GM12878 (cell line): ENCODE data around the gene HAUS1. TPM values are rescaled to one million over a fixed set of nuclear protein-coding genes. Genes with fewer than 3 reads are reported as not detected.

ENCODE experiments used
- ATAC-seq: fragments of 200-7000 bp; cut with Tn5 transposase; 3 replicates; pipeline ENCODE4 v1.9.1; 2020; ENCODE audit warnings: mild to moderate bottlenecking, moderate library complexity
- BruUV-seq: library from RNA; stranded (reverse); fragments of 400-500 nt; replicated peaks from 2 replicates; lab custom pipeline; 2021; lab: Mats Ljungman, UMichigan
- CTCF ChIA-PET: fragments of 300-600 bp; sonication (Branson Sonifier 250); formaldehyde crosslinking; extraction: SDS; loops from one replicate; lab custom pipeline; 2021; ENCODE audit warnings: inconsistent platforms; lab: Yijun Ruan, JAX
- POLR2A ChIA-PET: fragments of 350-600 bp; formaldehyde crosslinking; extraction: SDS; loops from one replicate; lab custom pipeline; 2021; ENCODE audit warnings: inconsistent platforms; lab: Charles Lee
- RAD21 ChIA-PET: fragments of 300-600 bp; sonication (Branson Sonifier 250); formaldehyde crosslinking; loops from one replicate; lab custom pipeline; 2023; ENCODE audit warnings: antibody characterized with exemption; ENCODE audit not compliant: unreplicated experiment; lab: Charles Lee
- SMC1A ChIA-PET: fragments of 300-600 bp; sonication (Branson Sonifier 250); formaldehyde crosslinking; loops from one replicate; lab custom pipeline; 2023; ENCODE audit not compliant: unreplicated experiment, uncharacterized antibody; lab: Charles Lee
- DNase-seq: peaks from one replicate; pipeline ENCODE4 v3.0.0-alpha.2; 2011; ENCODE audit warnings: low read depth, low spot score
- FAIRE-seq: peaks from 3 replicates; lab custom pipeline; 2011; peaks lifted over from hg19 to GRCh38; lab: Jason Lieb, UNC
- H2AFZ ChIP-seq: 2 replicates; pipeline ENCODE4 v1.6.0; 2011; ENCODE audit warnings: low read depth, low read length, control low read depth; ENCODE audit not compliant: control insufficient read depth
- H3K27ac ChIP-seq: 2 replicates; pipeline ENCODE4 v1.5.1; 2011; ENCODE audit warnings: control low read depth; ENCODE audit not compliant: control insufficient read depth, insufficient read depth
- H3K27me3 ChIP-seq, 2 experiments: replicated peaks in 1 of 2; 2 replicates each; pipeline versions ENCODE4 v1.6.0 to v1.6.1; 2011; ENCODE audit warnings: low read length in 1 of 2; ENCODE audit not compliant: control insufficient read depth in 2 of 2, insufficient read depth in 2 of 2
- H3K36me3 ChIP-seq, 2 experiments: 2 replicates each; pipeline ENCODE4 v1.5.1; 2011; ENCODE audit warnings: low read length in 1 of 2; ENCODE audit not compliant: control insufficient read depth in 2 of 2, insufficient read depth in 2 of 2
- H3K4me1 ChIP-seq: 2 replicates; pipeline ENCODE4 v1.6.1; 2011; ENCODE audit warnings: mild to moderate bottlenecking, low read length, moderate library complexity, mixed read lengths; ENCODE audit not compliant: control insufficient read depth, insufficient read depth
- H3K4me2 ChIP-seq: 2 replicates; pipeline ENCODE4 v1.6.0; 2011; ENCODE audit warnings: control low read depth; ENCODE audit not compliant: control insufficient read depth, insufficient read depth
- H3K4me3 ChIP-seq: fragments of 200-600 bp; sonication (generic); 2 replicates; pipeline ENCODE4 v1.5.1; 2016
- H3K79me2 ChIP-seq: 2 replicates; pipeline ENCODE4 v1.6.0; 2011; ENCODE audit warnings: low read length; ENCODE audit not compliant: control insufficient read depth, insufficient read depth
- H3K9ac ChIP-seq: 2 replicates; pipeline ENCODE4 v1.8.0; 2011; ENCODE audit warnings: low read length, control low read depth, mixed read lengths; ENCODE audit not compliant: control insufficient read depth, insufficient read depth
- H3K9me3 ChIP-seq: replicated peaks from 3 replicates; pipeline ENCODE4 v1.5.1; 2011; ENCODE audit warnings: mild to moderate bottlenecking, low read length; ENCODE audit not compliant: control insufficient read depth, insufficient read depth
- H4K20me1 ChIP-seq: 2 replicates; pipeline ENCODE4 v1.6.0; 2011; ENCODE audit not compliant: control insufficient read depth, insufficient read depth
- STAT3 ChIP-seq: IDR thresholded peaks from 2 replicates; pipeline ENCODE4 v1.6.1; 2011; ENCODE audit warnings: low read depth, low read length, improper control_type of control experiment
- WGBS: methylation state at CpG from one replicate; pipeline ENCODE4 v1.1.6; 2016; ENCODE audit warnings: low lambda C conversion rate; ENCODE audit not compliant: insufficient replicate concordance, insufficient coverage; ENCODE audit errors: missing lambda C conversion rate; 5-methylcytosine and 5-hydroxymethylcytosine counted together
- in situ Hi-C: fragments of 300-500 bp; cut with MboI; formaldehyde crosslinking; loops from 9 replicates; pipeline ENCODE4 v1.14.3; 2018; ENCODE audit warnings: mixed read lengths
- intact Hi-C: fragments of 100-400 bp; cut with micrococcal nuclease; formaldehyde crosslinking; loops from one replicate; pipeline ENCODE4 v1.14.2; 2022; ENCODE audit not compliant: unreplicated experiment
- polyA plus RNA-seq, 11 experiments: library from polyadenylated mRNA; depleted of rRNA in 4 of 11; unstranded in 6 of 11; stranded (reverse) in 5 of 11; fragments of >200 nt; fragmentation: Nextera tagmentation in 4 of 11; fragmentation: Illumina TruSeq in 1 of 11; extraction: Ambion mirVana in 4 of 11; extraction: Trizol in 1 of 11; gene quantifications; 1 replicate in 1 of 11; 2 replicates in 10 of 11; pipeline versions ENCODE4 v1.2.1 to v1.2.3, GENCODE V29; 2011 to 2016; ENCODE audit warnings: inconsistent platforms in 2 of 11, missing spikeins in 2 of 11, low read depth in 1 of 11
- total RNA-seq, 4 experiments: library from RNA; depleted of rRNA in 3 of 4; stranded (reverse); fragments of >200 nt in 3 of 4; fragmentation: Illumina TruSeq in 1 of 4; extraction: Trizol in 1 of 4; gene quantifications; 2 replicates each; pipeline versions ENCODE4 v1.2.1 to v1.2.3, GENCODE V29; 2013 to 2021
- TF ChIP-seq, protein P1 (sequence below): IDR thresholded peaks from 2 replicates; pipeline ENCODE4 v1.6.1; 2011; ENCODE audit warnings: low read depth, low read length, improper control_type of control experiment, borderline replicate concordance
- TF ChIP-seq, protein P2 (sequence below): IDR thresholded peaks from 2 replicates; pipeline ENCODE4 v1.6.1; 2011; ENCODE audit warnings: borderline replicate concordance, low read depth, mild to moderate bottlenecking, moderate library complexity, low read length; ENCODE audit not compliant: insufficient read depth, poor library complexity, severe bottlenecking

HAUS1 gene
- total and polyA plus RNA-seq, 10 of the 15 experiments (the other 5 are each of a cell fraction or from before 2014, with no cell fraction given) = 41.2 to 182 (median 91.9) TPM

- Histone ChIP-seq H3K79me2 (no peaks in the 10 kb centered on the region), H3K4me2 (no peak overlapping the region), H3K4me1 (no peaks in the 10 kb centered on the region), H3K9ac (no peak overlapping the region), H3K4me3 (no peak overlapping the region), H2AFZ (no peak overlapping the region), H4K20me1 (no peaks in the 10 kb centered on the region), H3K27ac (no peak overlapping the region), H3K27me3 (no peaks in the 10 kb centered on the region), H3K36me3 (peaks cover 0 to 6% of the 10 kb centered on the region in 2 experiments; a peak in 1 of 4 replicates), H3K9me3 (no peaks in the 10 kb centered on the region)
- RAD21 ChIA-PET = interaction anchor here (0.7 kb wide), 1 partner anchor 117 kb away, joined by 3 read pairs; no protein-coding TSS in a partner anchor
- in situ Hi-C loops = no loop called here
- DNase-seq = no peak
- no peak for ATAC-seq
- intact Hi-C loops = no loop called here
- FAIRE-seq = no peak
- CTCF ChIA-PET = interaction anchor here (0.7 kb wide), 1 partner anchor 20 kb away, joined by 3 read pairs; no protein-coding TSS in a partner anchor
- no TSS peak for BruUV-seq
- TF ChIP-seq, protein P1, sequence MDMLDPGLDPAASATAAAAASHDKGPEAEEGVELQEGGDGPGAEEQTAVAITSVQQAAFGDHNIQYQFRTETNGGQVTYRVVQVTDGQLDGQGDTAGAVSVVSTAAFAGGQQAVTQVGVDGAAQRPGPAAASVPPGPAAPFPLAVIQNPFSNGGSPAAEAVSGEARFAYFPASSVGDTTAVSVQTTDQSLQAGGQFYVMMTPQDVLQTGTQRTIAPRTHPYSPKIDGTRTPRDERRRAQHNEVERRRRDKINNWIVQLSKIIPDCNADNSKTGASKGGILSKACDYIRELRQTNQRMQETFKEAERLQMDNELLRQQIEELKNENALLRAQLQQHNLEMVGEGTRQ = no peak
- TF ChIP-seq, protein P2, sequence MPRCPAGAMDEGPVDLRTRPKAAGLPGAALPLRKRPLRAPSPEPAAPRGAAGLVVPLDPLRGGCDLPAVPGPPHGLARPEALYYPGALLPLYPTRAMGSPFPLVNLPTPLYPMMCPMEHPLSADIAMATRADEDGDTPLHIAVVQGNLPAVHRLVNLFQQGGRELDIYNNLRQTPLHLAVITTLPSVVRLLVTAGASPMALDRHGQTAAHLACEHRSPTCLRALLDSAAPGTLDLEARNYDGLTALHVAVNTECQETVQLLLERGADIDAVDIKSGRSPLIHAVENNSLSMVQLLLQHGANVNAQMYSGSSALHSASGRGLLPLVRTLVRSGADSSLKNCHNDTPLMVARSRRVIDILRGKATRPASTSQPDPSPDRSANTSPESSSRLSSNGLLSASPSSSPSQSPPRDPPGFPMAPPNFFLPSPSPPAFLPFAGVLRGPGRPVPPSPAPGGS = no peak
- TF ChIP-seq STAT3 = no peak
- POLR2A ChIA-PET = interaction anchor here (0.7 kb wide), 1 partner anchor 159 kb away, joined by 3 read pairs; no protein-coding TSS in a partner anchor
- 84% methylated on average over 3 of the region's 3 CpGs for WGBS
- SMC1A ChIA-PET = no interaction called here
These were observed 29.3 kb downstream of the HAUS1 start for GRCh38 chr18:46133534-46133933.
